ENCODE results near the gene LHFPL2. TPM values are rescaled to one million over a fixed set of nuclear protein-coding genes. Genes with fewer than 3 reads are reported as not detected.
A peak's percentile ranks its signal among the peaks of the same experiment; 100 is the strongest.

The LHFPL2 gene
- polyA plus RNA-seq, 1 of the 3 experiments (the other 2 are of a cell fraction), result 10.4 TPM

DNA sequence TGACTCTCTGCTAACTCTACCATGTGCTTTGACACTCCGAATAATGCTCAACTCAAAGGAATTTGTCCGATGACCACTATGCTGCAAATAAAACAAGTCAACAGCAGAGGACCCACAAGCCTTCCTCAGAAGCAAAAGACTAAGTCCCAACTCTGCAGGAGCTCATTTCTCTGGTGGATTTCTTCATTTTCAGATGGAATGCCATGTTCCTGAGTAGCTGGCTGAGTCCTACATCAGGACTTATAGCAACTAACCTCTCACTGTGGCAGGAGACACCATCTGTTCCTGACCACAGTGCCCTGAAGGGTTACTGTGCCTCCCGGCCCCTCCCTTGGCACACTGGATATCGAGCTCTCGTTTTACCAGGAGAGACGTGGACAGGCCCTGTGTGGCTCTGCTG is 20.8 kb downstream of the LHFPL2 start:
- TF ChIP-seq RCOR1 (IDR thresholded peaks at IDR 0.05; ENCODE audit: low read length) (no peak), CHD2 (IDR thresholded peaks at IDR 0.05; ENCODE audit: low read length, partially characterized antibody) (no peak), MXI1 (IDR thresholded peaks at IDR 0.05; ENCODE audit: low read depth, low read length) (0 out of 2 replicates have a peak, but pooled peaks have one; percentile 12), FOXM1 (IDR thresholded peaks at IDR 0.05; ENCODE audit: low read depth) (no peak), SIN3A (IDR thresholded peaks at IDR 0.05; ENCODE audit: borderline replicate concordance, low read depth, low read length) (no peak), GABPA (IDR thresholded peaks at IDR 0.05; ENCODE audit: low read depth) (no peak)
- TF ChIP-seq, protein P1, sequence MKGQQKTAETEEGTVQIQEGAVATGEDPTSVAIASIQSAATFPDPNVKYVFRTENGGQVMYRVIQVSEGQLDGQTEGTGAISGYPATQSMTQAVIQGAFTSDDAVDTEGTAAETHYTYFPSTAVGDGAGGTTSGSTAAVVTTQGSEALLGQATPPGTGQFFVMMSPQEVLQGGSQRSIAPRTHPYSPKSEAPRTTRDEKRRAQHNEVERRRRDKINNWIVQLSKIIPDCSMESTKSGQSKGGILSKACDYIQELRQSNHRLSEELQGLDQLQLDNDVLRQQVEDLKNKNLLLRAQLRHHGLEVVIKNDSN (IDR thresholded peaks at IDR 0.05; ENCODE audit: borderline replicate concordance, low read depth), result no peak
- H2AFZ ChIP-seq (ENCODE audit: low read depth), result no peak overlapping the region
- peaks cover 100% of the 10 kb centered on the region for H3K79me2 ChIP-seq (ENCODE audit: insufficient read depth)
- DNase-seq, result peak; percentile 44
- peaks cover 23 to 42% of the 10 kb centered on the region in 2 experiments for H3K4me1 ChIP-seq (ENCODE audit: control insufficient read depth in 1 of 2, insufficient read depth in 2 of 2, low read depth in 1 of 2, low read length in 1 of 2)
- no peak overlapping the region for H3K4me3 ChIP-seq (ENCODE audit: low read depth in 2 of 2, low read length in 1 of 2)
- ChIA-PET POLR2A (interaction anchor here (1.2 kb wide), 1 partner anchor 21 kb away, joined by 4 read pairs; the partner anchor contains the start of gene LHFPL2), CTCF (interaction anchor here (0.7 to 4.5 kb wide), 22 partner anchors 10 to 1068 kb away, joined by 3 to 32 read pairs (median 4); partner anchors contain the start of gene LHFPL2)
- peaks cover 55 to 88% of the 10 kb centered on the region in 2 experiments for H3K36me3 ChIP-seq (replicated peaks in 1 of 2; ENCODE audit: control insufficient read depth in 1 of 2, insufficient read depth in 2 of 2, low read length in 1 of 2)
- 0 out of 2 replicates have a peak overlapping the region, but pooled peaks have one; percentile 12 for H3K9ac ChIP-seq
- no peaks in the 10 kb centered on the region for H4K20me1 ChIP-seq (ENCODE audit: insufficient read depth)
- H3F3A ChIP-seq (replicated peaks; ENCODE audit: insufficient read depth), result peaks cover 4% of the 10 kb centered on the region
- H3K9me2 ChIP-seq, result no peaks in the 10 kb centered on the region
- H3K9me3 ChIP-seq, result no peaks in the 10 kb centered on the region
- WGBS (ENCODE audit: low lambda C conversion rate), result 64% methylated on average over 6 of the region's 6 CpGs
- H3K27me3 ChIP-seq (ENCODE audit: insufficient read depth), result no peaks in the 10 kb centered on the region
- H3K27ac ChIP-seq (ENCODE audit: low read depth in 2 of 2, low read length in 1 of 2), result peak overlapping the region; percentile 35 to 56; a peak in 3 of 4 replicates
- H3K4me2 ChIP-seq, result peak overlapping the region; percentile 26; the same call in 1 of the 2 replicates

DNA sequence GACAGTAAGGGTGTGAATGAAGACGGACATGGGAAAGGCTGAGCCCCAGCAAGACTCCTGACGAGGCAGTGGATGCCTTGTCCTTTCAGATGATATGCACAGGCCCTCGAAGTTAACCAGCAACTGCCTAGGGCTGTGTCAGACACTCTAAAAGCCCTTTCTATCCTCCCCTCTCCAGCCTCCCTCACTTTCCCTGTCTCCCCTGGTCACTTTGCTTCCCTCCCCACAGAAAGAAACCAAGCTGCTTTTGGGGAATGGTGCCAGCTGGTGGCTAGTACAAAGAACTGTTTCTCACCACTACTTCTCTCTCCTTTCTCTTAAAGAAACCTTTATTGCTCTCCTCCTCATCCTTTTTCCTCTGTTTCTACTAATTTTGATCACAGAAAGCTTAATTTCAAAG is 21.4 kb downstream of the LHFPL2 start:
- CTCF ChIA-PET, result interaction anchor here (0.7 to 4.5 kb wide), 22 partner anchors 10 to 1067 kb away, joined by 3 to 32 read pairs (median 4); partner anchors contain the start of gene LHFPL2

More for the DNA sequence above, 21.4 kb downstream of the LHFPL2 start:
- H3K9ac ChIP-seq, result 0 out of 2 replicates have a peak overlapping the region, but pooled peaks have one; percentile 12
- no peaks in the 10 kb centered on the region for H3K9me2 ChIP-seq
- H3K4me1 ChIP-seq (ENCODE audit: control insufficient read depth in 1 of 2, insufficient read depth in 2 of 2, low read depth in 1 of 2, low read length in 1 of 2), result peaks cover 23 to 42% of the 10 kb centered on the region in 2 experiments
- 88% methylated on average over 3 of the region's 3 CpGs for WGBS (ENCODE audit: low lambda C conversion rate)
- H3K36me3 ChIP-seq (replicated peaks in 1 of 2; ENCODE audit: control insufficient read depth in 1 of 2, insufficient read depth in 2 of 2, low read length in 1 of 2), result peaks cover 51 to 88% of the 10 kb centered on the region in 2 experiments
- H3K4me3 ChIP-seq (ENCODE audit: low read depth in 2 of 2, low read length in 1 of 2), result no peak overlapping the region
- no peak for TF ChIP-seq EP300 (IDR thresholded peaks at IDR 0.05; ENCODE audit: borderline replicate concordance in 1 of 2, low read depth in 1 of 2, low read length in 1 of 2)
- TF ChIP-seq, protein P1 (IDR thresholded peaks at IDR 0.05; ENCODE audit: borderline replicate concordance, low read depth), result no peak
- TF ChIP-seq, protein P2, sequence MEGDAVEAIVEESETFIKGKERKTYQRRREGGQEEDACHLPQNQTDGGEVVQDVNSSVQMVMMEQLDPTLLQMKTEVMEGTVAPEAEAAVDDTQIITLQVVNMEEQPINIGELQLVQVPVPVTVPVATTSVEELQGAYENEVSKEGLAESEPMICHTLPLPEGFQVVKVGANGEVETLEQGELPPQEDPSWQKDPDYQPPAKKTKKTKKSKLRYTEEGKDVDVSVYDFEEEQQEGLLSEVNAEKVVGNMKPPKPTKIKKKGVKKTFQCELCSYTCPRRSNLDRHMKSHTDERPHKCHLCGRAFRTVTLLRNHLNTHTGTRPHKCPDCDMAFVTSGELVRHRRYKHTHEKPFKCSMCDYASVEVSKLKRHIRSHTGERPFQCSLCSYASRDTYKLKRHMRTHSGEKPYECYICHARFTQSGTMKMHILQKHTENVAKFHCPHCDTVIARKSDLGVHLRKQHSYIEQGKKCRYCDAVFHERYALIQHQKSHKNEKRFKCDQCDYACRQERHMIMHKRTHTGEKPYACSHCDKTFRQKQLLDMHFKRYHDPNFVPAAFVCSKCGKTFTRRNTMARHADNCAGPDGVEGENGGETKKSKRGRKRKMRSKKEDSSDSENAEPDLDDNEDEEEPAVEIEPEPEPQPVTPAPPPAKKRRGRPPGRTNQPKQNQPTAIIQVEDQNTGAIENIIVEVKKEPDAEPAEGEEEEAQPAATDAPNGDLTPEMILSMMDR (IDR thresholded peaks at IDR 0.05), result peak; percentile 49
- TF ChIP-seq SMC3 (IDR thresholded peaks at IDR 0.05; ENCODE audit: low read depth, low read length), result peak; percentile 57
- TF ChIP-seq RAD21 (IDR thresholded peaks at IDR 0.05; ENCODE audit: low read length), result peak; percentile 68
- no peak for DNase-seq
- H3K79me2 ChIP-seq (ENCODE audit: insufficient read depth), result peaks cover 100% of the 10 kb centered on the region
- H3K9me3 ChIP-seq, result no peaks in the 10 kb centered on the region
- peak overlapping the region; percentile 35 to 56; a peak in 3 of 4 replicates for H3K27ac ChIP-seq (ENCODE audit: low read depth in 2 of 2, low read length in 1 of 2)
- H2AFZ ChIP-seq (ENCODE audit: low read depth), result no peak overlapping the region
- peaks cover 4% of the 10 kb centered on the region for H3F3A ChIP-seq (replicated peaks; ENCODE audit: insufficient read depth)
- POLR2A ChIA-PET, result interaction anchor here (1.2 kb wide), 1 partner anchor 21 kb away, joined by 4 read pairs; the partner anchor contains the start of gene LHFPL2
- no peaks in the 10 kb centered on the region for H4K20me1 ChIP-seq (ENCODE audit: insufficient read depth)
- no peak overlapping the region for H3K4me2 ChIP-seq
- H3K27me3 ChIP-seq (ENCODE audit: insufficient read depth), result no peaks in the 10 kb centered on the region
